ENCODE results near the gene RUNDC3A. TPM values are rescaled to one million over a fixed set of nuclear protein-coding genes. Genes with fewer than 3 reads are reported as not detected.

Gene RUNDC3A
- total RNA-seq, 2 donors from 2014 or later, result 1.7 to 4.5 TPM

DNA sequence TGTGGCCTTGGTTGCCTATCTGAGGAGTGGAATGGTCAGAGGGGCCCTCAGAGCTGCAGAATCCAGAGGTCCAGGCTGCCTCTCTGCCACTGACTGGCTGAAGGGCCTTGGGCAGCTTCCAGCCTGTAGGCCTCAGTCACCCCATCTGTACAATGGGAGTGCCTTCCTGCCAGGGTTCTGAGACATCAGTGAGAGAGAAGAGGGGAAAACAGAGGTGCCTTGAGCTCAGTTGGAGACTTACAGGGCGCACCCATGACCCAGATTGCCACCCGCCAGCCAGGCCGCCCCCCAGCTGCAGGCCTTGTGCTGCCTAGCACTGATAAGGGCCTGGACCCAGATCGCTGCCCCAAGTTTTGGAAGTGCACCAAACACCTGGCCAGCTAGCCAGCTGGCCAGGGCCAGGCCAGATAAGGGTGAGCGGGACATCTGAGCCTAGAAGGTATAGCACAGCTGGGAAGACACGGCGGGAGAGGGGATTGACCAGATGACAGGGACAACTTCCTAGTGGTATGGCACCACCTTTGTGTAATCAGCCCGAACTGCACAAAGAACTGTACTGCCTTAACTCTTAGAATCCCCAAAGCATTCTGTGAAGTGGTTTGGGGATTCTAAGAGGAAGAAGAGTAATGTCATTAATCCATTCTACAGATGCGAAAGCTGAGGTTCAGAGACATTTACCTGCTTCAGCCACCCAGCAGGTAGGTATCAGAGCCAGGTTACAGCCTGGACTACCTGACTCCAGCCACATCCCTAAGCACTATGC is 41.8 kb upstream of the RUNDC3A start:
- Histone ChIP-seq H3K36me3 (no peaks in the 10 kb centered on the region), H3K27me3 (no peaks in the 10 kb centered on the region), H3K4me3 (no peak overlapping the region), H3K27ac (no peak overlapping the region), H3K9me3 (no peaks in the 10 kb centered on the region), H3K4me1 (no peaks in the 10 kb centered on the region)
- TF ChIP-seq, protein P1, sequence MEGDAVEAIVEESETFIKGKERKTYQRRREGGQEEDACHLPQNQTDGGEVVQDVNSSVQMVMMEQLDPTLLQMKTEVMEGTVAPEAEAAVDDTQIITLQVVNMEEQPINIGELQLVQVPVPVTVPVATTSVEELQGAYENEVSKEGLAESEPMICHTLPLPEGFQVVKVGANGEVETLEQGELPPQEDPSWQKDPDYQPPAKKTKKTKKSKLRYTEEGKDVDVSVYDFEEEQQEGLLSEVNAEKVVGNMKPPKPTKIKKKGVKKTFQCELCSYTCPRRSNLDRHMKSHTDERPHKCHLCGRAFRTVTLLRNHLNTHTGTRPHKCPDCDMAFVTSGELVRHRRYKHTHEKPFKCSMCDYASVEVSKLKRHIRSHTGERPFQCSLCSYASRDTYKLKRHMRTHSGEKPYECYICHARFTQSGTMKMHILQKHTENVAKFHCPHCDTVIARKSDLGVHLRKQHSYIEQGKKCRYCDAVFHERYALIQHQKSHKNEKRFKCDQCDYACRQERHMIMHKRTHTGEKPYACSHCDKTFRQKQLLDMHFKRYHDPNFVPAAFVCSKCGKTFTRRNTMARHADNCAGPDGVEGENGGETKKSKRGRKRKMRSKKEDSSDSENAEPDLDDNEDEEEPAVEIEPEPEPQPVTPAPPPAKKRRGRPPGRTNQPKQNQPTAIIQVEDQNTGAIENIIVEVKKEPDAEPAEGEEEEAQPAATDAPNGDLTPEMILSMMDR (IDR thresholded peaks at IDR 0.05), result no peak
- no peak for DNase-seq (ENCODE audit: low spot score)

DNA sequence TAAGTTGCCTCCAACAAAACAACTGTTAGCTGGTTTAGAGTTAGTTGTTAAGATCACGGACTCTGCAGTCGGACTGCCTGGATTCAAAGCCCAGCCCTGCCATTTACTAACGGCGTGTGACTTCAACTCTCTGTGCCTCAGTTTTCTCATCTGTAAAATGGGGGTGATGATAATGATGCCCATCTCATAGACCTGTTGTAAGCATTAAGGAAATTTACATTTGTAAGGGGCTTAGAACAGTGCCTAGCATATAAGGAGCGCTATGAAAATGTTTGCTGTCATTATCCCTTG is 41.3 kb upstream of the RUNDC3A start:
- H3K27me3 ChIP-seq, result no peaks in the 10 kb centered on the region
- no peak for DNase-seq (ENCODE audit: low spot score)
- no peaks in the 10 kb centered on the region for H3K9me3 ChIP-seq
- no peak overlapping the region for H3K4me3 ChIP-seq
- H3K36me3 ChIP-seq, result no peaks in the 10 kb centered on the region
- TF ChIP-seq, protein P1 (IDR thresholded peaks at IDR 0.05), result no peak
- H3K4me1 ChIP-seq, result peaks cover 0 to under 1% of the 10 kb centered on the region in 2 donors
- H3K27ac ChIP-seq, result no peak overlapping the region

DNA sequence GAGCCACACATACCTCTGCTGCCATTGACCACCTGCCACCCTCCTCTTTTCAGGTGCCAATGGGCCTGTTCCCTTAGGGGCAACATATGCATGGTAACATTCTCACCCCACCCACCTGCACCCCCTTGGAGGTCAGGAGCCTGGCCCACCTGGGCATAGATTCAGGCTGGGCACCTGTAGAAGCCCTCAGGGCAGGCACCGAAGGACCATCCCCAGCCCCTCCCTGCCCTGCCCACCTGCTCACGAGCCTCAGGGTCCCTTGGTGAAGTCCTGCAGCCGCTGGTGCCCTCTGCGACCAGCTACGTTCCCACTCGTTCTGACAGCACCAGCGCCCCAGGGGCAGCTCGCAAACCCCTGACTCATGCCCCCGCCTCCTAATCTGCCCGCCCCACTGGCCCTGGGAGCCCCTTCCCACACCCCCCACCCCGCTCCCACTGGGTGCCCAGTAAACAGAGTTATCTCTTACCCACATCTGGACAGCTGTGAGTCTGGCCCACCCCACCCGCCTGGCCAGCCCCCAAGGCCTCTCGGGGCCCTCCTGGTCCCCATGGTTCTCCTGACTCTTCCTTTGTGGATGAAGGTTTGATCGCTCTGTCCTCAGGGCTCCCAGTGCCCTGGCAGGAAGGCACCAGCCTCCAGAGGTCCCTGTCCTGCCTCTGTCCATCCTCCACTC is 40.4 kb upstream of the RUNDC3A start, which contains the start of gene SLC4A1:
Gene SLC4A1 (minus strand): TSS at position 318 of the 673 bp plus-strand sequence. CDS start 5,269 bp downstream, outside the sequence.
- no peak within 1 kb of the TSS for H3K27ac ChIP-seq
- TF ChIP-seq, protein P1 (IDR thresholded peaks at IDR 0.05), result no peak
- H3K4me1 ChIP-seq, result peaks cover 0 to 9% of the 10 kb centered on the region in 2 donors
- no peak for DNase-seq (ENCODE audit: low spot score)
- H3K27me3 ChIP-seq, result no peaks in the 10 kb centered on the region
- no peaks in the 10 kb centered on the region for H3K36me3 ChIP-seq
- no peaks in the 10 kb centered on the region for H3K9me3 ChIP-seq
- no peak within 1 kb of the TSS for H3K4me3 ChIP-seq

DNA sequence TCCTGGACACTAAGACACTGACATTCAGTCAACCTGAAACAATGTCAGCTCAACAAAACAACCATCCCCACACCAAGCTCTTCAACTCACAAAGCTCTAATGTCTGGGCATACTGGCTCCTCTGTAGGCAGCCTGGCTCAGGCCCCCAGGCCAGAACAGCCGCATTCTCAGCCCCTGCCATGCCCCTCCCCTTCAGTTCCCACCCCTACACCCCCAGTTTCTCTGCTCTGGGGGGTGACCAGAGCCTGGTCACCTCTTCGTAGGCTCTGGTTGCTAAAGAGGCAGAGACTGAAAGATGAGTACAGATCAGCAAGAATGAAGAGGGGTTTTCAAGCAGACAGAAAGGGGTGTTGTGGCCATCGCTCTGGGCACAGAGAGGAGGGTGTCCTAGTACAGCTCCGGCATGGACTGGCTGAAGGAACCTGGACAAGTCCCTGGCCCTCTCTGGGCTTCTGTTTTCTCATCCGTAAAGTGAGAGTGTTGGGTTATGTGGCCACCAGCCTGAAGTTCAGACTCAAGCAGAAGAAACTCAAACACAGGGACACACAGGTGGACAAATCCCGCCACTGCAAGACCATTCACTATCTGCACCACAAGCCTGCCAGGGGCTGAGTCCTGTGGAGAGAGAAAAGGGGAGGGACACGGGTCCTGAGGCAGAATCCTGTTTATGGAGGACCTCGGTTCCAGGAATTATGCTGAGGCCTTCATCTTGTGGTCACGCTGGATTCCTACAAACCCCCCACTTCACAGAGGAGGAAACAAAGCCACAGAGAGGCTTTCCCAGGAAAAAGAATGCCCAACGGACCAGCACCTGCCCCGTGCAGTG is 39.5 kb upstream of the RUNDC3A start:
- DNase-seq (ENCODE audit: low spot score), result no peak
- Histone ChIP-seq H3K27me3 (no peaks in the 10 kb centered on the region), H3K27ac (no peak overlapping the region), H3K4me1 (peaks cover 0 to 10% of the 10 kb centered on the region in 2 donors), H3K36me3 (no peaks in the 10 kb centered on the region), H3K9me3 (no peaks in the 10 kb centered on the region), H3K4me3 (no peak overlapping the region)
- TF ChIP-seq, protein P1 (IDR thresholded peaks at IDR 0.05), result no peak

DNA sequence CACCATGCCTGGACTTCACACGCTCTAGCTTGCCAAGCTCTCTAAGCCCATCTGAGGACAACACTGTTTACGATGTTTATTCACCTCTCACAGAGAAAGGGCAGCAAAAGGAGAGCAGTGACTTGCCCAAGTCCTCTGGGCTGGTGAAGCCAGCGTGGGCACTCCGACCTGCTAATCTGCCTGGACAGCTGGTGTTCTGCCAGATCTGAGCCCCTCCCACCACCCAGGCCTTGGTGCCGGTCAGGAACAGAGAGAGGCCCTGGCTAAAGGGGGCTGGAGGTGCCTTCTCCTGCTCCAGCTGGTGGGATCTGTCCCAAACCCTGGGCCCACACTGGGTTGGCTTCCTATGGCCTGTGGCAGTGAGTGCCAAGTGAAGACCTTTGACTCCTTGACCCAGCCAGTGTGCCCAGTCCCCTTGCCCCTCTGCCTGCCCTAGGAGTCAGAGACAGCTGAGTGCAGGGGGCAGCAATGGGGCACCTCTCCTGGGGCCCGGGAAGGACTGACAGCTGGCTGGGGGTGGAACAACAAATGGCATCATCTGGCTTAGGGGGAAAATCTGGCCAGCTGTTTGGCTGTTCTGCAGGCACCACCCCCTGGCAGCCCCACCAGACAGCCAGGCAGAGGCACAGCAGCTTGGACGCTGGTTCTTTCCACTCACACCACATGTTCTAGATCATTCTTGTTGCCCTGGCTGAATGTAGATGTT is 38.7 kb upstream of the RUNDC3A start:
- DNase-seq (ENCODE audit: low spot score), result no peak
- TF ChIP-seq, protein P1 (IDR thresholded peaks at IDR 0.05), result no peak
- Histone ChIP-seq H3K27ac (no peak overlapping the region), H3K36me3 (no peaks in the 10 kb centered on the region), H3K4me3 (no peak overlapping the region), H3K27me3 (no peaks in the 10 kb centered on the region), H3K9me3 (no peaks in the 10 kb centered on the region), H3K4me1 (peaks cover 0 to 10% of the 10 kb centered on the region in 2 donors)
